Stimulated activated CD4-positive, alpha-beta T cell treated with anti-CD3 and anti-CD28 coated beads, Interleukin-1b, Interleukin-23, amount 100 ng/mL, for 48 hours (primary cell): ENCODE measurements around the gene CRY1.

ENCODE experiments used
- DNase-seq: peaks from one replicate; pipeline ENCODE4 v3.0.0-alpha.2; 2020

CRY1 gene

GRCh38 chr12:106994579-106995220 lies 98.6 kb downstream of the CRY1 start:
- no peak for DNase-seq

GRCh38 chr12:106987846-106988245 lies 105.5 kb downstream of the CRY1 start:
- no peak for DNase-seq

GRCh38 chr12:106986625-106987389 lies 106.5 kb downstream of the CRY1 start, which contains the start of gene MTERF2:
Gene MTERF2 (minus strand): TSS chr12:106987146. CDS start chr12:106978714, 8,432 bp downstream.
- peak; percentile 83 for DNase-seq

GRCh38 chr12:106986135-106986534 lies 107.2 kb downstream of the CRY1 start:
- no peak for DNase-seq

- no peak for DNase-seq
These were observed 107.9 kb downstream of the CRY1 start for GRCh38 chr12:106985479-106985878.

- peak; percentile 16 for DNase-seq
These were observed 108.7 kb downstream of the CRY1 start for GRCh38 chr12:106984588-106985137.

- DNase-seq, result no peak
These were observed 111.1 kb downstream of the CRY1 start for GRCh38 chr12:106982229-106982628.

GRCh38 chr12:106981788-106982187 lies 111.6 kb downstream of the CRY1 start:
- DNase-seq, result no peak

GRCh38 chr12:106980944-106981343 lies 112.4 kb downstream of the CRY1 start:
- no peak for DNase-seq

GRCh38 chr12:106978035-106978800 lies 115.1 kb downstream of the CRY1 start:
- DNase-seq, result no peak

GRCh38 chr12:106976668-106977067 lies 116.7 kb downstream of the CRY1 start:
- no peak for DNase-seq

GRCh38 chr12:106975993-106976658 lies 117.2 kb downstream of the CRY1 start:
- DNase-seq, result no peak

- no peak for DNase-seq
These were observed 118.3 kb downstream of the CRY1 start for GRCh38 chr12:106975098-106975497.

GRCh38 chr12:106974511-106974910 lies 118.8 kb downstream of the CRY1 start:
- DNase-seq, result no peak

GRCh38 chr12:106973545-106973944 lies 119.8 kb downstream of the CRY1 start:
- DNase-seq, result no peak

GRCh38 chr12:106971065-106971464 lies 122.3 kb downstream of the CRY1 start:
- DNase-seq, result no peak

- no peak for DNase-seq
These were observed 128.8 kb downstream of the CRY1 start for GRCh38 chr12:106964526-106964925.

- DNase-seq, result no peak
These were observed 131.1 kb downstream of the CRY1 start for GRCh38 chr12:106962286-106962685.

GRCh38 chr12:106960443-106960842 lies 132.9 kb downstream of the CRY1 start:
- DNase-seq, result no peak

- DNase-seq, result no peak
These were observed 135.8 kb downstream of the CRY1 start for GRCh38 chr12:106957583-106957982.

GRCh38 chr12:106956048-106956578 lies 137.2 kb downstream of the CRY1 start:
- peak; percentile 46 for DNase-seq

- peak; percentile 90 for DNase-seq
These were observed 137.8 kb downstream of the CRY1 start, which contains the start of gene TMEM263 for GRCh38 chr12:106955377-106956047. Gene TMEM263 (plus strand): TSS chr12:106955907. CDS start chr12:106967117, 11,210 bp downstream.
